SK-N-SH treated with all-trans-retinoic acid at 6 μM for 48 hours (cell line): ENCODE results near the gene CCDC54.

Source experiments
- ATAC-seq: fragments of 200-7000 bp; cut with Tn5 transposase; 3 replicates; pipeline ENCODE4 v1.9.1; 2020; ENCODE audit warnings: mild to moderate bottlenecking, moderate library complexity
- ARNTL ChIP-seq: fragments of 450-650 bp; formaldehyde crosslinking; IDR thresholded peaks from 2 replicates; pipeline ENCODE4 v1.5.0; 2020; ENCODE audit warnings: low read depth, mild to moderate bottlenecking, moderate library complexity, borderline replicate concordance
- BACH2 ChIP-seq: fragments of 250-450 bp; sonication (Bioruptor Pico); IDR thresholded peaks from 2 replicates; pipeline ENCODE4 v1.9.0; 2021; ENCODE audit warnings: mild to moderate bottlenecking, borderline replicate concordance
- CREB5 ChIP-seq: fragments of 250-450 bp; sonication (Bioruptor Pico); IDR thresholded peaks from 2 replicates; pipeline ENCODE4 v1.5.1; 2020; ENCODE audit warnings: low read depth, mild to moderate bottlenecking, moderate library complexity
- CSDC2 ChIP-seq: fragments of 250-450 bp; sonication (Bioruptor Pico); IDR thresholded peaks from 2 replicates; pipeline ENCODE4 v1.5.0; 2020; ENCODE audit warnings: mild to moderate bottlenecking, moderate library complexity
- ESRRG ChIP-seq: fragments of 250-450 bp; sonication (Bioruptor Pico); IDR thresholded peaks from 2 replicates; pipeline ENCODE4 v1.6.1; 2021; ENCODE audit warnings: mild to moderate bottlenecking
- GLIS3 ChIP-seq: fragments of 250-450 bp; sonication (Bioruptor Pico); IDR thresholded peaks from 2 replicates; pipeline ENCODE4 v1.5.0; 2020; ENCODE audit warnings: mild to moderate bottlenecking, moderate library complexity
- ISL1 ChIP-seq: fragments of 250-450 bp; sonication (Bioruptor Pico); IDR thresholded peaks from 2 replicates; pipeline ENCODE4 v2.1.2; 2022; ENCODE audit warnings: mild to moderate bottlenecking, moderate library complexity
- OSR1 ChIP-seq: fragments of 250-450 bp; sonication (Bioruptor Pico); IDR thresholded peaks from 2 replicates; pipeline ENCODE4 v1.8.0; 2022; ENCODE audit warnings: moderate library complexity, mild to moderate bottlenecking, inconsistent platforms
- PATZ1 ChIP-seq: fragments of 250-450 bp; sonication (Bioruptor Pico); IDR thresholded peaks from 2 replicates; pipeline ENCODE4 v1.8.0; 2020; ENCODE audit warnings: mild to moderate bottlenecking, moderate library complexity, borderline replicate concordance
- PPARA ChIP-seq: fragments of 250-450 bp; sonication (Bioruptor Pico); IDR thresholded peaks from 2 replicates; pipeline ENCODE4 v1.5.0; 2020; ENCODE audit warnings: mild to moderate bottlenecking, borderline replicate concordance
- RARB ChIP-seq: fragments of 250-450 bp; sonication (Bioruptor Pico); IDR thresholded peaks from 2 replicates; pipeline ENCODE4 v1.8.0; 2021; ENCODE audit warnings: mild to moderate bottlenecking, moderate library complexity
- SNAI2 ChIP-seq: fragments of 250-450 bp; sonication (Bioruptor Pico); IDR thresholded peaks from 2 replicates; pipeline ENCODE4 v1.5.0; 2020; ENCODE audit warnings: mild to moderate bottlenecking, moderate library complexity
- TCF4 ChIP-seq: fragments of 250-450 bp; sonication (Bioruptor Pico); IDR thresholded peaks from 2 replicates; pipeline ENCODE4 v1.8.0; 2021; ENCODE audit warnings: mild to moderate bottlenecking, moderate library complexity, borderline replicate concordance
- TOX ChIP-seq: fragments of 250-450 bp; sonication (Bioruptor Pico); IDR thresholded peaks from 2 replicates; pipeline ENCODE4 v1.8.0; 2021; ENCODE audit warnings: mild to moderate bottlenecking, moderate library complexity, borderline replicate concordance
- ZC3H10 ChIP-seq: fragments of 250-450 bp; sonication (Bioruptor Pico); IDR thresholded peaks from 2 replicates; pipeline ENCODE4 v1.5.1; 2021; ENCODE audit warnings: mild to moderate bottlenecking, moderate library complexity
- ZFP3 ChIP-seq: fragments of 250-450 bp; sonication (Bioruptor Pico); IDR thresholded peaks from 2 replicates; pipeline ENCODE4 v1.5.0; 2020; ENCODE audit warnings: mild to moderate bottlenecking, moderate library complexity
- ZFP30 ChIP-seq: fragments of 450-650 bp; formaldehyde crosslinking; IDR thresholded peaks from 2 replicates; pipeline ENCODE4 v1.5.0; 2022; ENCODE audit warnings: mild to moderate bottlenecking, moderate library complexity
- ZNF565 ChIP-seq: fragments of 450-650 bp; formaldehyde crosslinking; conservative IDR thresholded peaks from 2 replicates; pipeline ENCODE4 v1.5.0; 2020; ENCODE audit warnings: low read depth, mild to moderate bottlenecking, moderate library complexity
- ZNF70 ChIP-seq: fragments of 450-650 bp; formaldehyde crosslinking; IDR thresholded peaks from 2 replicates; pipeline ENCODE4 v1.5.0; 2020; ENCODE audit warnings: mild to moderate bottlenecking, moderate library complexity
- ZNF8 ChIP-seq: fragments of 450-650 bp; formaldehyde crosslinking; IDR thresholded peaks from 2 replicates; pipeline ENCODE4 v1.5.0; 2020; ENCODE audit warnings: mild to moderate bottlenecking, moderate library complexity
- TF ChIP-seq, protein P1 (sequence below): fragments of 250-450 bp; sonication (Bioruptor Pico); IDR thresholded peaks from 2 replicates; pipeline ENCODE4 v1.5.0; 2020; ENCODE audit warnings: mild to moderate bottlenecking, moderate library complexity
- TF ChIP-seq, protein P2 (sequence below): fragments of 250-450 bp; sonication (Bioruptor Pico); IDR thresholded peaks from 2 replicates; pipeline ENCODE4 v1.8.0; 2021; ENCODE audit warnings: low read depth, mild to moderate bottlenecking, moderate library complexity, borderline replicate concordance
- TF ChIP-seq, protein P3 (sequence below): fragments of 250-450 bp; sonication (Bioruptor Pico); IDR thresholded peaks from 2 replicates; pipeline ENCODE4 v1.5.1; 2021; ENCODE audit warnings: mild to moderate bottlenecking, moderate library complexity

CCDC54 gene

DNA sequence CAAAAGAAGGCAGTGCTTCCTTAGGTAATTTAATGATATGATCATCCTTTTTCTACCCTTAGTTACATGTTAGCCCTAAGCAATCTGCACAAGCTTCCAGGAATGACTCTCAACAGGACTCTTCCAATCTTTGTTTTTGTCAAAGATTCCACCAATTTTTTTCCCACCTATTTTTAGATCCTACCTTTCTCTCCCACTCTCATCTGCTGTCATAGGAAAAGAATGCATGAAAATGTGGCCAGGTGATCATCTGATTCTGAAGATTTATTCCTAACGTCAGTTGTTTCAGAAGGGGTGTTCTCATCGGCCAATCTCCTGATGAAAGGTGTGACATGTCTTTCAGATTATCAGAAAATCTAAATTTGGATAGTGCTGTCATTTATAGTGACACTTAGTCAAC, 7.2 kb downstream of the CCDC54 start:
- TF ChIP-seq TOX (CRISPR knock-in tag): no peak
- TF ChIP-seq RARB (CRISPR knock-in tag): no peak
- TF ChIP-seq CSDC2 (CRISPR knock-in tag): no peak
- TF ChIP-seq, protein P1, sequence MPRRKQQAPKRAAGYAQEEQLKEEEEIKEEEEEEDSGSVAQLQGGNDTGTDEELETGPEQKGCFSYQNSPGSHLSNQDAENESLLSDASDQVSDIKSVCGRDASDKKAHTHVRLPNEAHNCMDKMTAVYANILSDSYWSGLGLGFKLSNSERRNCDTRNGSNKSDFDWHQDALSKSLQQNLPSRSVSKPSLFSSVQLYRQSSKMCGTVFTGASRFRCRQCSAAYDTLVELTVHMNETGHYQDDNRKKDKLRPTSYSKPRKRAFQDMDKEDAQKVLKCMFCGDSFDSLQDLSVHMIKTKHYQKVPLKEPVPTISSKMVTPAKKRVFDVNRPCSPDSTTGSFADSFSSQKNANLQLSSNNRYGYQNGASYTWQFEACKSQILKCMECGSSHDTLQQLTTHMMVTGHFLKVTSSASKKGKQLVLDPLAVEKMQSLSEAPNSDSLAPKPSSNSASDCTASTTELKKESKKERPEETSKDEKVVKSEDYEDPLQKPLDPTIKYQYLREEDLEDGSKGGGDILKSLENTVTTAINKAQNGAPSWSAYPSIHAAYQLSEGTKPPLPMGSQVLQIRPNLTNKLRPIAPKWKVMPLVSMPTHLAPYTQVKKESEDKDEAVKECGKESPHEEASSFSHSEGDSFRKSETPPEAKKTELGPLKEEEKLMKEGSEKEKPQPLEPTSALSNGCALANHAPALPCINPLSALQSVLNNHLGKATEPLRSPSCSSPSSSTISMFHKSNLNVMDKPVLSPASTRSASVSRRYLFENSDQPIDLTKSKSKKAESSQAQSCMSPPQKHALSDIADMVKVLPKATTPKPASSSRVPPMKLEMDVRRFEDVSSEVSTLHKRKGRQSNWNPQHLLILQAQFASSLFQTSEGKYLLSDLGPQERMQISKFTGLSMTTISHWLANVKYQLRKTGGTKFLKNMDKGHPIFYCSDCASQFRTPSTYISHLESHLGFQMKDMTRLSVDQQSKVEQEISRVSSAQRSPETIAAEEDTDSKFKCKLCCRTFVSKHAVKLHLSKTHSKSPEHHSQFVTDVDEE: no peak
- TF ChIP-seq ZNF565 (CRISPR knock-in tag): no peak
- TF ChIP-seq PPARA (CRISPR knock-in tag): no peak
- TF ChIP-seq ESRRG: no peak
- no peak for TF ChIP-seq OSR1 (CRISPR knock-in tag)
- no peak for TF ChIP-seq ZC3H10 (CRISPR knock-in tag)
- no peak for TF ChIP-seq ZFP3 (CRISPR knock-in tag)
- TF ChIP-seq ARNTL: no peak
- no peak for TF ChIP-seq ISL1 (CRISPR knock-in tag)
- TF ChIP-seq, protein P2, sequence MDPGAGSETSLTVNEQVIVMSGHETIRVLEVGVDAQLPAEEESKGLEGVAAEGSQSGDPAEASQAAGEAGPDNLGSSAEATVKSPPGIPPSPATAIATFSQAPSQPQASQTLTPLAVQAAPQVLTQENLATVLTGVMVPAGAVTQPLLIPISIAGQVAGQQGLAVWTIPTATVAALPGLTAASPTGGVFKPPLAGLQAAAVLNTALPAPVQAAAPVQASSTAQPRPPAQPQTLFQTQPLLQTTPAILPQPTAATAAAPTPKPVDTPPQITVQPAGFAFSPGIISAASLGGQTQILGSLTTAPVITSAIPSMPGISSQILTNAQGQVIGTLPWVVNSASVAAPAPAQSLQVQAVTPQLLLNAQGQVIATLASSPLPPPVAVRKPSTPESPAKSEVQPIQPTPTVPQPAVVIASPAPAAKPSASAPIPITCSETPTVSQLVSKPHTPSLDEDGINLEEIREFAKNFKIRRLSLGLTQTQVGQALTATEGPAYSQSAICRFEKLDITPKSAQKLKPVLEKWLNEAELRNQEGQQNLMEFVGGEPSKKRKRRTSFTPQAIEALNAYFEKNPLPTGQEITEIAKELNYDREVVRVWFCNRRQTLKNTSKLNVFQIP (CRISPR knock-in tag): no peak
- no peak for TF ChIP-seq ZNF70 (CRISPR knock-in tag)
- TF ChIP-seq TCF4: no peak
- TF ChIP-seq SNAI2: no peak
- TF ChIP-seq PATZ1: no peak
- TF ChIP-seq CREB5 (CRISPR knock-in tag): no peak
- TF ChIP-seq, all 23 proteins: peak for 0
- no peak for ATAC-seq

DNA sequence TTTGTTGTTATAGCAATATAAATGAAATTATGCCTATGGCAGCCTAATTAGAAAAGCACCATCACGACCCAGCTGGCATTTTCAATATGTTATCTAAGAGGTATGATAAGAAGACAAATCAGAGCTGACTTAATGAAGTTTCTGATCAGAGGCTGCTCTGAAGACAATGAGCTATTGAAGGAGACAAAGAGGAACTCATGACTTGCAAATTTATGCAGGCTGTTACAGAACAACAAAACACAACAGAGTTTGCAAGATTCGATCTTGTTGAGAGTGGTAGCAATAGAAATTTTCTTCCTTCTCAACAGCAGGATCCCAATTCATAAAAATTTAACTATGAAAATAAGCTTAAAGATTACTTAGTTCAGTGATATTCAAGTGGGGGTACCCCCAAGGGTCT, 7.7 kb downstream of the CCDC54 start:
- TF ChIP-seq ZNF565 (CRISPR knock-in tag) (no peak), ESRRG (no peak), GLIS3 (CRISPR knock-in tag) (no peak), PATZ1 (no peak), PPARA (CRISPR knock-in tag) (no peak), TOX (CRISPR knock-in tag) (no peak), ZFP30 (no peak), TCF4 (no peak), ISL1 (CRISPR knock-in tag) (no peak), ZNF8 (no peak), BACH2 (no peak)
- no peak for ATAC-seq

DNA sequence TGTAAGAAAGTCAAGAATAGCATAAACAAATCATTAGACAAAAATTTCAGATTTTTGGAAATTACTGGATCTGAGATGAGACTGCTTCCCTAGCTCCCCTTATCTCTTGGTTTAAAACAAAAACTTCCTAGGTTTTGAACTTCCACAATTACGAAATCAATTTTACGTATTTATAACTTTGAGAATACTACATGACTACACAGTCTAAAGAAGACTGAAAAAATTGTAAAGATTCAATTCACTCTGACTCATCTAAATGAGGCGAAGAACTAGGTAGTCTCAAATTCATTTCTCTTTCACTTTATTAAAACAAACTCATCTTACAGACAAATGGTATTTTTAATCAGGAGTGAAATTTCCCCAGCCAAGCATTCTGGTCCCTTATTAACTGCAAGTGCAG, 10.3 kb downstream of the CCDC54 start:
- ATAC-seq: peak; percentile 52; the same call in 2 of the 3 replicates
- TF ChIP-seq ZNF8: no peak
- TF ChIP-seq CSDC2 (CRISPR knock-in tag): no peak
- no peak for TF ChIP-seq BACH2
- TF ChIP-seq PATZ1: no peak
- no peak for TF ChIP-seq TCF4
- no peak for TF ChIP-seq TOX (CRISPR knock-in tag)
- TF ChIP-seq, protein P1: no peak
- TF ChIP-seq, protein P3, sequence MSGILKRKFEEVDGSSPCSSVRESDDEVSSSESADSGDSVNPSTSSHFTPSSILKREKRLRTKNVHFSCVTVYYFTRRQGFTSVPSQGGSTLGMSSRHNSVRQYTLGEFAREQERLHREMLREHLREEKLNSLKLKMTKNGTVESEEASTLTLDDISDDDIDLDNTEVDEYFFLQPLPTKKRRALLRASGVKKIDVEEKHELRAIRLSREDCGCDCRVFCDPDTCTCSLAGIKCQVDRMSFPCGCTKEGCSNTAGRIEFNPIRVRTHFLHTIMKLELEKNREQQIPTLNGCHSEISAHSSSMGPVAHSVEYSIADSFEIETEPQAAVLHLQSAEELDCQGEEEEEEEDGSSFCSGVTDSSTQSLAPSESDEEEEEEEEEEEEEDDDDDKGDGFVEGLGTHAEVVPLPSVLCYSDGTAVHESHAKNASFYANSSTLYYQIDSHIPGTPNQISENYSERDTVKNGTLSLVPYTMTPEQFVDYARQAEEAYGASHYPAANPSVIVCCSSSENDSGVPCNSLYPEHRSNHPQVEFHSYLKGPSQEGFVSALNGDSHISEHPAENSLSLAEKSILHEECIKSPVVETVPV (CRISPR knock-in tag): no peak
- TF ChIP-seq ZNF70 (CRISPR knock-in tag): no peak
- no peak for TF ChIP-seq ZC3H10 (CRISPR knock-in tag)
